HepG2 (cell line): Measurements from ENCODE around the gene SPG7. TPM values are rescaled to one million over a fixed set of nuclear protein-coding genes. Genes with fewer than 3 reads are reported as not detected.
A peak's percentile ranks its signal among the peaks of the same experiment; 100 is the strongest.

Source experiments
- GATAD2A ChIP-seq: IDR thresholded peaks from 2 replicates; pipeline ENCODE4 v1.6.1; 2016
- HIVEP1 ChIP-seq: sonication (generic); formaldehyde crosslinking; IDR thresholded peaks from 2 replicates; pipeline ENCODE4 v1.4.0; 2020; ENCODE audit warnings: mild to moderate bottlenecking, missing genetic modification reagents
- JDP2 ChIP-seq: sonication (generic); formaldehyde crosslinking; IDR thresholded peaks from 2 replicates; pipeline ENCODE4 v1.8.1; 2022; ENCODE audit warnings: missing genetic modification reagents, borderline replicate concordance
- PHF8 ChIP-seq: sonication (generic); formaldehyde crosslinking; IDR thresholded peaks from 2 replicates; pipeline ENCODE4 v1.5.0; 2020; ENCODE audit warnings: missing genetic modification reagents
- POLR2AphosphoS5 ChIP-seq: IDR thresholded peaks from 2 replicates; pipeline ENCODE4 v1.6.1; 2012; ENCODE audit warnings: low read depth, low read length
- SRSF4 ChIP-seq: fragments of 200-400 bp; formaldehyde crosslinking; IDR thresholded peaks from one replicate; pipeline ENCODE4 v1.6.1; 2018; ENCODE audit warnings: mild to moderate bottlenecking, low read depth, low read length, moderate library complexity; ENCODE audit not compliant: poor library complexity, severe bottlenecking
- TMF1 ChIP-seq: sonication (generic); formaldehyde crosslinking; IDR thresholded peaks from 2 replicates; pipeline ENCODE4 v1.8.1; 2022; ENCODE audit warnings: low read depth, missing genetic modification reagents
- UBTF ChIP-seq: sonication (generic); formaldehyde crosslinking; IDR thresholded peaks from 2 replicates; pipeline ENCODE4 v1.4.0; 2020; ENCODE audit warnings: mild to moderate bottlenecking, missing genetic modification reagents
- ZBTB34 ChIP-seq: sonication (generic); formaldehyde crosslinking; IDR thresholded peaks from 2 replicates; pipeline ENCODE4 v1.8.0; 2022; ENCODE audit warnings: mild to moderate bottlenecking, missing genetic modification reagents
- ZBTB4 ChIP-seq: sonication (generic); formaldehyde crosslinking; IDR thresholded peaks from 2 replicates; pipeline ENCODE4 v1.4.0; 2020; ENCODE audit warnings: missing genetic modification reagents, mild to moderate bottlenecking, borderline replicate concordance
- ZBTB7B ChIP-seq: sonication (generic); formaldehyde crosslinking; IDR thresholded peaks from 2 replicates; pipeline ENCODE4 v1.4.0; 2020; ENCODE audit warnings: missing genetic modification reagents
- ZFP1 ChIP-seq: IDR thresholded peaks from 2 replicates; pipeline ENCODE4 v1.6.1; 2016
- ZNF281 ChIP-seq: sonication (generic); formaldehyde crosslinking; IDR thresholded peaks from 2 replicates; pipeline ENCODE4 v1.4.0; 2020; ENCODE audit warnings: missing genetic modification reagents, borderline replicate concordance
- ZNF446 ChIP-seq: sonication (generic); formaldehyde crosslinking; IDR thresholded peaks from 2 replicates; pipeline ENCODE4 v1.5.0; 2020; ENCODE audit warnings: mild to moderate bottlenecking, missing genetic modification reagents
- ZNF629 ChIP-seq: sonication (generic); formaldehyde crosslinking; conservative IDR thresholded peaks from 2 replicates; pipeline ENCODE4 v1.5.0; 2020; ENCODE audit warnings: missing genetic modification reagents
- ZNF777 ChIP-seq: sonication (generic); formaldehyde crosslinking; IDR thresholded peaks from 2 replicates; pipeline ENCODE4 v1.4.0; 2020; ENCODE audit warnings: missing genetic modification reagents
- ZNF782 ChIP-seq: sonication (generic); formaldehyde crosslinking; IDR thresholded peaks from 2 replicates; pipeline ENCODE4 v1.4.0; 2020; ENCODE audit warnings: missing genetic modification reagents, mild to moderate bottlenecking, borderline replicate concordance
- ZSCAN5A ChIP-seq: sonication (generic); formaldehyde crosslinking; IDR thresholded peaks from 2 replicates; pipeline ENCODE4 v1.8.0; 2022; ENCODE audit warnings: mild to moderate bottlenecking, missing genetic modification reagents, borderline replicate concordance
- polyA plus RNA-seq, 8 experiments: library from polyadenylated mRNA; depleted of rRNA in 3 of 8; stranded (reverse) in 7 of 8; unstranded in 1 of 8; fragments of >200 nt; fragmentation: Illumina TruSeq in 4 of 8; extraction: Trizol in 4 of 8; gene quantifications; 2 replicates each; pipeline versions ENCODE4 v1.2.1 to v1.2.3, GENCODE V29; 2011 to 2016; ENCODE audit warnings: low read depth in 4 of 8, missing spikeins in 1 of 8, mixed read lengths in 1 of 8; ENCODE audit not compliant: insufficient read depth in 1 of 8
- total RNA-seq, 5 experiments: library from RNA; depleted of rRNA; stranded (reverse); fragments of >200 nt; fragmentation: Illumina TruSeq; extraction: Trizol; gene quantifications; 2 replicates each; pipeline ENCODE4 v1.2.3, GENCODE V29; 2016; ENCODE audit warnings: low read depth in 1 of 5

SPG7 gene
- total and polyA plus RNA-seq, 2 of the 13 experiments (the other 11 are each of a cell fraction or from before 2014, with no cell fraction given), result 66.0 to 136 TPM

- no peak for TF ChIP-seq JDP2 (CRISPR knock-in tag)
- peak; percentile 11; the same call in 1 of the 2 replicates for TF ChIP-seq GATAD2A
- TF ChIP-seq ZNF777 (CRISPR knock-in tag), result no peak
- no peak for TF ChIP-seq ZNF446 (CRISPR knock-in tag)
- no peak for TF ChIP-seq ZSCAN5A (CRISPR knock-in tag)
- TF ChIP-seq ZBTB4 (CRISPR knock-in tag), result no peak
- no peak for TF ChIP-seq SRSF4
- TF ChIP-seq TMF1 (CRISPR knock-in tag), result no peak
- TF ChIP-seq ZNF629 (CRISPR knock-in tag), result no peak; the same call in 1 of the 2 replicates
- TF ChIP-seq HIVEP1 (CRISPR knock-in tag), result no peak
- TF ChIP-seq ZBTB34 (CRISPR knock-in tag), result no peak
- 0 out of 2 replicates have a peak, but pooled peaks have one; percentile 27 for TF ChIP-seq UBTF (CRISPR knock-in tag)
- no peak for TF ChIP-seq PHF8 (CRISPR knock-in tag)
- TF ChIP-seq ZNF281 (CRISPR knock-in tag), result no peak
- no peak for TF ChIP-seq ZBTB7B (CRISPR knock-in tag)
- no peak for TF ChIP-seq ZFP1 (CRISPR knock-in tag)
- peak; percentile 45; the same call in 1 of the 2 replicates for TF ChIP-seq POLR2AphosphoS5
- TF ChIP-seq ZNF782, result no peak
Measured at GRCh38 chr16:89545831-89546574, 37.8 kb downstream of the SPG7 start (continued).
